Gastrocnemius medialis (tissue), 4 donors: ENCODE data around the gene CLRN1.

Experiments
- POLR2A ChIP-seq, 2 donors: fragments of 450-650 bp; IDR thresholded peaks; one replicate each; pipeline ENCODE4 v1.6.1; 2017; ENCODE audit warnings: antibody characterized with exemption in 2 of 2, mild to moderate bottlenecking in 2 of 2, moderate library complexity in 2 of 2
- TF ChIP-seq, protein P1 (sequence below), 5 experiments: fragments of 450-650 bp in 3 of 5; fragments of 200-600 bp in 2 of 5; sonication (generic) in 2 of 5; IDR thresholded peaks in 4 of 5; conservative IDR thresholded peaks in 1 of 5; 1 replicate in 4 of 5; 2 replicates in 1 of 5; pipeline ENCODE4 v1.5.1; 2016 to 2019; ENCODE audit warnings: antibody characterized with exemption in 5 of 5, mild to moderate bottlenecking in 3 of 5, moderate library complexity in 3 of 5

DNA sequence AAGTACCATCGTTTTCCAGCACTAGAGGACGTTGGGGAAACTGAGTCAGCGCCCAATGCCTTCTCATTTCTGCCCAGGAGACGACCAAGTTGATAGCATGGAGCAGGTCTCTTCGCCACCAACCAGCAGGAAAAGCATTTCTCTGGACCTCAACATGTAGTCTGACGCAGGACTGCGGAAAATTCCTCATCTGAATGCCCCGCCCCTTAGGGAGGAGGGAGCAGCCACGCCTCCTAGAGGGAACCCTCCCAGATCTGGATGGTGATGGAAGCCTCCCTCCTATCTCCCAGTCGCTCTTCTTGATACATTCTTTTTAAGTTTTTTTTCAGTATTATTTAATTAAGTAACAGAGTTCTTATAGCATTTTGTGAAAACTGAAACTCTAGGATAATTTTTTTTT is 49.9 kb downstream of the CLRN1 start:
- TF ChIP-seq, protein P1, sequence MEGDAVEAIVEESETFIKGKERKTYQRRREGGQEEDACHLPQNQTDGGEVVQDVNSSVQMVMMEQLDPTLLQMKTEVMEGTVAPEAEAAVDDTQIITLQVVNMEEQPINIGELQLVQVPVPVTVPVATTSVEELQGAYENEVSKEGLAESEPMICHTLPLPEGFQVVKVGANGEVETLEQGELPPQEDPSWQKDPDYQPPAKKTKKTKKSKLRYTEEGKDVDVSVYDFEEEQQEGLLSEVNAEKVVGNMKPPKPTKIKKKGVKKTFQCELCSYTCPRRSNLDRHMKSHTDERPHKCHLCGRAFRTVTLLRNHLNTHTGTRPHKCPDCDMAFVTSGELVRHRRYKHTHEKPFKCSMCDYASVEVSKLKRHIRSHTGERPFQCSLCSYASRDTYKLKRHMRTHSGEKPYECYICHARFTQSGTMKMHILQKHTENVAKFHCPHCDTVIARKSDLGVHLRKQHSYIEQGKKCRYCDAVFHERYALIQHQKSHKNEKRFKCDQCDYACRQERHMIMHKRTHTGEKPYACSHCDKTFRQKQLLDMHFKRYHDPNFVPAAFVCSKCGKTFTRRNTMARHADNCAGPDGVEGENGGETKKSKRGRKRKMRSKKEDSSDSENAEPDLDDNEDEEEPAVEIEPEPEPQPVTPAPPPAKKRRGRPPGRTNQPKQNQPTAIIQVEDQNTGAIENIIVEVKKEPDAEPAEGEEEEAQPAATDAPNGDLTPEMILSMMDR (IDR thresholded peaks at IDR 0.05 in 4 of 5, conservative IDR thresholded peaks at IDR 0.05 in 1 of 5): no peak
- TF ChIP-seq POLR2A (IDR thresholded peaks at IDR 0.05): no peak
